HEK293 (cell line): ENCODE measurements around the gene SLC2A9.

Experiments used
- CTCF ChIA-PET: fragments of 350-600 bp; formaldehyde crosslinking; extraction: SDS; loops from one replicate; lab custom pipeline; 2021; ENCODE audit warnings: antibody characterized with exemption; lab: Yijun Ruan, JAX
- POLR2A ChIA-PET: fragments of 300-600 bp; formaldehyde crosslinking; extraction: SDS; loops from one replicate; lab custom pipeline; 2020; ENCODE audit warnings: antibody characterized with exemption, inconsistent platforms; lab: Yijun Ruan, JAX
- H3K27ac ChIP-seq: fragments of 200-500 bp; sonication (Bioruptor generic); 2 replicates; pipeline ENCODE4 v1.5.1; 2014; ENCODE audit warnings: low read depth, low read length, control low read depth, inconsistent platforms; ENCODE audit errors: extremely low read depth
- H3K36me3 ChIP-seq, 2 experiments: fragments of 200-500 bp in 1 of 2; sonication (Bioruptor generic) in 1 of 2; 1 replicate in 1 of 2; 2 replicates in 1 of 2; pipeline ENCODE4 v1.5.1; 2014 to 2017; ENCODE audit warnings: inconsistent platforms in 2 of 2, low read length in 2 of 2; ENCODE audit not compliant: control insufficient read depth in 2 of 2, insufficient read depth in 1 of 2
- H3K4me1 ChIP-seq: fragments of 200-500 bp; sonication (Bioruptor generic); 2 replicates; pipeline ENCODE4 v1.5.1; 2014; ENCODE audit warnings: mild to moderate bottlenecking, low read length, inconsistent platforms; ENCODE audit not compliant: control insufficient read depth, insufficient read depth
- H3K4me3 ChIP-seq: 2 replicates; pipeline ENCODE4 v1.5.1; 2011; ENCODE audit warnings: low read depth, mild to moderate bottlenecking, control low read depth, low read length, moderate library complexity
- H3K9me3 ChIP-seq: fragments of 200-500 bp; sonication (Bioruptor generic); 2 replicates; pipeline ENCODE4 v1.5.1; 2014; ENCODE audit warnings: low read depth, low read length, inconsistent platforms; ENCODE audit not compliant: control insufficient read depth, insufficient read depth
- EGR2 ChIP-seq: fragments of 450-650 bp; formaldehyde crosslinking; IDR thresholded peaks from 2 replicates; pipeline ENCODE4 v1.5.1; 2016; ENCODE audit warnings: low read depth, missing biosample characterization, missing genetic modification characterization
- HOXC10 ChIP-seq: sonication (generic); formaldehyde crosslinking; IDR thresholded peaks from 2 replicates; pipeline ENCODE4 v1.8.1; 2023; ENCODE audit warnings: mild to moderate bottlenecking, missing genetic modification reagents
- KLF1 ChIP-seq: fragments of 450-650 bp; formaldehyde crosslinking; IDR thresholded peaks from 2 replicates; pipeline ENCODE4 v1.5.1; 2016; ENCODE audit warnings: missing biosample characterization, missing genetic modification characterization
- KLF7 ChIP-seq: fragments of 450-650 bp; formaldehyde crosslinking; IDR thresholded peaks from 2 replicates; pipeline ENCODE4 v1.5.1; 2016; ENCODE audit warnings: missing biosample characterization, missing genetic modification characterization, borderline replicate concordance
- KLF9 ChIP-seq: fragments of 450-650 bp; formaldehyde crosslinking; IDR thresholded peaks from 2 replicates; pipeline ENCODE4 v1.5.1; 2016; ENCODE audit warnings: missing biosample characterization, missing genetic modification characterization, low read depth
- MZF1 ChIP-seq: fragments of 450-650 bp; formaldehyde crosslinking; IDR thresholded peaks from 2 replicates; pipeline ENCODE4 v1.5.1; 2017; ENCODE audit warnings: missing biosample characterization, missing genetic modification characterization, borderline replicate concordance
- OSR2 ChIP-seq: fragments of 450-650 bp; formaldehyde crosslinking; IDR thresholded peaks from 2 replicates; pipeline ENCODE4 v1.5.1; 2016; ENCODE audit warnings: missing biosample characterization, missing genetic modification characterization
- REST ChIP-seq: fragments of 450-650 bp; formaldehyde crosslinking; IDR thresholded peaks from 2 replicates; pipeline ENCODE4 v1.5.1; 2016; ENCODE audit warnings: missing biosample characterization, missing genetic modification characterization
- SALL2 ChIP-seq: fragments of 450-650 bp; formaldehyde crosslinking; IDR thresholded peaks from 2 replicates; pipeline ENCODE4 v1.5.0; 2017; ENCODE audit warnings: missing biosample characterization, mild to moderate bottlenecking, missing genetic modification characterization, borderline replicate concordance
- ZBTB26 ChIP-seq: fragments of 450-650 bp; formaldehyde crosslinking; optimal IDR thresholded peaks from 2 replicates; pipeline ENCODE3; 2016; ENCODE audit warnings: missing biosample characterization, mild to moderate bottlenecking, missing genetic modification characterization
- ZNF311 ChIP-seq: fragments of 450-650 bp; formaldehyde crosslinking; IDR thresholded peaks from 2 replicates; pipeline ENCODE4 v1.5.1; 2017; ENCODE audit warnings: missing biosample characterization, missing genetic modification characterization, borderline replicate concordance
- ZNF354C ChIP-seq: fragments of 450-650 bp; formaldehyde crosslinking; IDR thresholded peaks from 2 replicates; pipeline ENCODE4 v1.5.1; 2016; ENCODE audit warnings: missing biosample characterization, missing genetic modification characterization, low read depth, borderline replicate concordance
- ZNF362 ChIP-seq: fragments of 450-650 bp; formaldehyde crosslinking; IDR thresholded peaks from 2 replicates; pipeline ENCODE4 v1.5.1; 2016; ENCODE audit warnings: missing biosample characterization, missing genetic modification characterization
- ZNF398 ChIP-seq: fragments of 450-650 bp; formaldehyde crosslinking; IDR thresholded peaks from 2 replicates; pipeline ENCODE4 v1.5.1; 2017; ENCODE audit warnings: missing biosample characterization, missing genetic modification characterization
- ZNF530 ChIP-seq: fragments of 450-650 bp; formaldehyde crosslinking; IDR thresholded peaks from 2 replicates; pipeline ENCODE4 v1.5.1; 2016; ENCODE audit warnings: low read depth, missing biosample characterization, missing genetic modification characterization
- ZNF596 ChIP-seq: fragments of 450-650 bp; IDR thresholded peaks from 2 replicates; pipeline ENCODE4 v1.5.0; 2018; ENCODE audit warnings: missing biosample characterization, mild to moderate bottlenecking, missing genetic modification characterization, moderate library complexity
- ZNF701 ChIP-seq: fragments of 450-650 bp; formaldehyde crosslinking; IDR thresholded peaks from 2 replicates; pipeline ENCODE4 v1.5.1; 2016; ENCODE audit warnings: missing biosample characterization, missing genetic modification characterization
- ZNF76 ChIP-seq: fragments of 450-650 bp; formaldehyde crosslinking; IDR thresholded peaks from 2 replicates; pipeline ENCODE4; 2016; ENCODE audit warnings: low read depth, missing biosample characterization, missing genetic modification characterization, borderline replicate concordance
- ZNF776 ChIP-seq: fragments of 450-650 bp; formaldehyde crosslinking; IDR thresholded peaks from 2 replicates; pipeline ENCODE4 v1.5.0; 2017; ENCODE audit warnings: missing biosample characterization, missing genetic modification characterization, borderline replicate concordance
- ZSCAN18 ChIP-seq: fragments of 450-650 bp; formaldehyde crosslinking; IDR thresholded peaks from 2 replicates; pipeline ENCODE4 v1.5.1; 2016; ENCODE audit warnings: missing biosample characterization, missing genetic modification characterization

SLC2A9 gene

GRCh38 chr4:9866931-9867330 is 154.4 kb downstream of the SLC2A9 start (continued):
- TF ChIP-seq REST (tag by site-specific recombination), result no peak
- no peak for TF ChIP-seq KLF1 (tag by site-specific recombination)
- no peak for TF ChIP-seq ZNF354C (tag by site-specific recombination)
- TF ChIP-seq ZSCAN18 (tag by site-specific recombination), result no peak
- TF ChIP-seq ZNF362 (tag by site-specific recombination), result no peak
- no peak for TF ChIP-seq MZF1 (tag by site-specific recombination)
- no peak for TF ChIP-seq ZNF311 (tag by site-specific recombination)
- no peak for TF ChIP-seq SALL2 (tag by site-specific recombination)
- no peak for TF ChIP-seq ZNF398 (tag by site-specific recombination)
- TF ChIP-seq OSR2, result no peak
- no peak for TF ChIP-seq KLF9
- no peak for TF ChIP-seq ZNF701 (tag by site-specific recombination)
- TF ChIP-seq, all 188 proteins: peak for 0

GRCh38 chr4:9861561-9861960 is 159.7 kb downstream of the SLC2A9 start:
- Histone ChIP-seq H3K4me1 (no peaks in the 10 kb centered on the region), H3K9me3 (no peaks in the 10 kb centered on the region), H3K4me3 (no peak overlapping the region), H3K36me3 (no peaks in the 10 kb centered on the region), H3K27ac (no peak overlapping the region)
- TF ChIP-seq MZF1 (tag by site-specific recombination), result no peak
- no peak for TF ChIP-seq ZNF596 (tag by site-specific recombination)
- TF ChIP-seq EGR2 (tag by site-specific recombination), result no peak
- no peak for TF ChIP-seq ZNF76 (tag by site-specific recombination)
- no peak for TF ChIP-seq REST (tag by site-specific recombination)
- TF ChIP-seq HOXC10, result no peak
- no peak for TF ChIP-seq ZNF776
- TF ChIP-seq ZNF530 (tag by site-specific recombination), result no peak
- TF ChIP-seq ZBTB26 (tag by site-specific recombination), result no peak
- no peak for TF ChIP-seq KLF7 (tag by site-specific recombination)
- POLR2A ChIA-PET, result no interaction called here
- CTCF ChIA-PET, result no interaction called here
